MV-4-11 (cell line): Measurements from ENCODE around the gene SIPA1.

ENCODE experiments used
- DNase-seq: peaks from one replicate; lab custom pipeline; 2025; lab: John Stamatoyannopoulos, UW

Gene SIPA1

DNA sequence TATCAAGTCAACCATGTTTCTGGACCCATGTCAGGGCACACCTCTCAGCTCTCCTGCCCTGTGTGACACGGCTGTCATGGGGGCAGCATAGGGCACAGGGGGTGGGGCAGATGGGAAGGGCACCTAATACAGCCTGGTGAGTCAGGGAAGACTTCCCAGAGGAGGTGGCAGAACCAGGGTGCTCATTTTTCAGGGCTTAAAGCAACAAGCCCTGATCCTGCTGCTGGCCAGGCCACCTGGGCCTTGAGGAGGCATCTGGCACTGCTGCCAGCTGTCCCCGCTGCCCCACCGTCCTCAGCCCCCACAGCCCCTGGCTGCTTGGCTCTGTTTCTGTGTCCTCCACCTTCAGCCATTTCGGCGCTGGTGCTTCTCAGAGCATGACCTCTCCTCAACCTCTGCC, 28.2 kb upstream of the SIPA1 start:
- DNase-seq: no peak

DNA sequence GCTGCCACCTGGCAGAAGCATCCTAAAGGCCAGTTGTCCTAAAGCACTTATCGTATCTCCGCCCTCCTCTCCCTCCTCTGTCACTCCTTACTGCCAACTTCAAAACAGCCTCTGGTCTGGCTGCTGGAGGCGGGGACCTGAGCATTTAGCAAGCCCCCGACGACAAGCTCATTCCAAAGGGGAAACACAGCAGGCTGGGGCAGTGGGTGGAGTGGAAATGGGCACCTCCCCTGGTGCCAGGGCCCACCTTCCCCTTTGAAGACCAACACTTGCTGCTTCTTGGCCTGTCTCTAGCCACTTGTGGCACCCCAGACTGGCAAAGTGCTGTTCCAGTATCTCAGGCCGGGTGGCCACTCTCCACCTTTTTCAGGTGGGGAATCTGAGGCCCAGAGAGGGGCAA, 27.5 kb upstream of the SIPA1 start:
- DNase-seq: no peak

DNA sequence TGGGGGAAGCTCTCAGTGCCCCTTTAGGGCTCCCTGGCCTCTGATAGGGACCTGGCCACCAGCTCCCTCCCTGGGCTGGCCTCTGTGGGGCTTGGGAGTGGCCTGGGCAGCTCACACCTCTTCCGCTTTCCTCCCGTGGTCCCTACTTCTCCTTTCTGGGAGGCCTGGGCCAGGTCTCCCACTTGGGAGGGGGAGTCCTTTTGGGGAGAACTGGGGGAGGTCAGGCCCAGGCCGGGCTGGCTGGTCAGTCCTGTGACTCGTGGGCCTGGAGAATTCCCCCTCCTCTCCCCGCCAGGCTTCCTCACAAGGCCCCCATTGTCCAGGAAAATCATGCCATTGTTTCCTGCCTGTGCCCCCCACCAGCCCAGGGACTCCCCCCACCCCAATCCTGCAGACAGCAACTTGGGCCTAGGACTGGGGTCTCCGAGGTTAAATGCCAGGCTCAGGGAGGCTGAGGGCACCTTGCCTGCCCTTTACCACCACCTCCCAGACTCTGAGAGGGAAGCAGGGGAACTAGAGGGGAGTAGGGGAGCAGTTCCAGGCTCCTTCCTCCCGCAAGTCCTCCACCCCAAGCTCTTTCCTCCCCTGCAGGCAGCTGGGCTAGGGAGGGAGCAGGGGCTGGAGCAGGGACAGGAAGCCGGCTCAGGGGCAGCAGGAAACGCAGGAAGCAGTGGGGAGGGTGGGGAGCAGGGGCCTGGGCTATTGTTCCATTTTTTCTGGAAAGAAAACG, 26.7 kb upstream of the SIPA1 start:
- peak; percentile 68 for DNase-seq

DNA sequence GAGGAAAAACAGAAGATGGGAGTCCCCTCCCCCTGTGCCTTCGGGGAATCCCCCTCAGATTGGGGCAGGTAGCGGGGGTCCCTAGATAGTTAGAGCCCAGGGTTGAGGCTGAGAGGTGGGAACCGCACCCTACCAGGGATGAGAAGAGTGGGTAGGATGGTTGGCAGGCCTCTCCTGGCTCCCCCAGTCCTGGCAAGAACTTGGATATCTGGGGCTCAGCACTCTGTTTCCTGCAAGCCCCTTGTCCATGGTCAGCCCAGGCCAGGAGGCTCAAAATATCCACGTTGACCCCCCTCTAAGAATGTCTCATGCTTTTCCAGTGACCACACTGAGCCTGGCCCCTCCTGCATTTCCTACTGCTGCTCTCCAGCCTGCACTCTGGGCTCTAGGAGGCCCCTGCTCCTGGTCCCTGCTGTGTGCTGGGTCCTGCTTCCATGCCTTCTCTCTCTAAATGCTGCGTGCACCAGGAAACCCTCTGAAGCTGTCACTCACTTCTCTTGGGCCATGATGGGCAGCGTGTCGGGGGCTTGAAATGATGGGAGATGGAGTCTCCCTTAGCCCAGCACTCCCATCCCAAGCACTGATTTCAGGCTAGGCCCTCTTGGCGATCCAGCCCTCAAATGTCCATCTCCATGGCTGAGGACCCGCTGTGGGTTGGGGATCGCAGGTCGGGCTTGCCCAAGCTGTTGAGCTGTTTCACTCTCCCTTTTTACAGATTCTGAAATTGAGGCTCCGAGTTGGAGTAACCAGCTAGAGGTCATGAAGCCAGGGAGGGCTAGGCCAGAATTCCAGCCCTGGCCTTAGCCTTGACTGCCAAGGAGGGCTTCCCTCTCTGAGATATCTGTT, 25.9 kb upstream of the SIPA1 start:
- DNase-seq: no peak

DNA sequence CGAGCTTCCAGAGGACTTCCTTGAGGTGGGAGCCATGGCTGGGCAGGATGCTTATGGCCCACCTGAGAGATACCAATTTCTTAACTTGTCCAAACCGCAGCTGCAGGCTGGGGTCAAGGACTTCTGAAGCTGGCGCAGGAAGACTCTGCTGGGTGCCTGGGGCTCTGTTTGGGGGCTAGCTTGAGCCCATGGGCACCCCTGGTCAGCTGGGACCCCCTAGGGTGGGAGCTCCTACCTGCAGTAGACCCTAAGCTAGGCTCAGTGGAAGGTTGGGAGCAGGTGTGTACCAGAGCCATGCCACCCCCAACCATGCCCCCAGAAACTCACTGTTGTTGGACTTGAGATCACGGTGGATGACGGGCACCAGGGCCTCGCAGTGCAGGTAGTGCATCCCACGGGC, 25.2 kb upstream of the SIPA1 start:
- no peak for DNase-seq

DNA sequence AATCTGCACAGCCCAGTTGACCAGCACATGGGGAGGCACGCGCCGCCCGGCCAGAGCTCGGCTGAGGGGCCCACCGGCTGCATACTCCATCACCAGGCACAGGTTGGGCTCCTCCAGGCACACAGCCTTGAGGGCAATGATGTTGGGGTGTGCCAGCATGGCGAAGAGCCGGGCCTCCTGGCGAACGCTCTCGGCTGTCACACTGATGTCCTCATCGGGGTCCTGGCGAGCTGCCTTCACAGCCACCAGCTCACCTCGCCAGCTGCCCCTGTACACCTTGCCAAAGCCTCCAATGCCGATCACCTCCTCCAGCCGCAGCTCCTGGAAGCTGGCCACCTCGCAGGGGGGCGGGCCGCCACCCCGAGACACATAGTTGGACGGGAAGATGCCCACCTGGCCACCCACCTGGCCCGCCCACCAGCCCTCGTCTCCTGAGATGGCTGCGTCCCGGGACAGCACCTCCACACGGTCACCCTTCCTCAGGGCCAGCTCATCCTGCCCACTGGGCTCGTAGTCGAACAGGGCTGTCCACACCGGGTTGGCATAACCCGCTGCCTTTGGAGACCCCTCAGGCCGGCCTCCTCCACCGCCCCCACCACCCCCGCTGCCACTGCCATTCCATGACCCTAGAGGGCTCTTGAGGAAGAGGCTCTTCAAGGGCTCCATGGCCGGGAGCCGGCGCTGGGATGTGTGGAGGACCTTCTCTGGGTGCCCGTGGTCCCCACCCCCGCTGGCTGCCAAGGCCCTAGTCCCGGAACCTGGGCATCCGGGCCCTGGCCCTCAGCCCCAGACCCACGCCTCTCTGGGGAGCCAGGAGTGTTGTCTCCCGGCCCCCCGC, 24.6 kb upstream of the SIPA1 start:
- DNase-seq: no peak

DNA sequence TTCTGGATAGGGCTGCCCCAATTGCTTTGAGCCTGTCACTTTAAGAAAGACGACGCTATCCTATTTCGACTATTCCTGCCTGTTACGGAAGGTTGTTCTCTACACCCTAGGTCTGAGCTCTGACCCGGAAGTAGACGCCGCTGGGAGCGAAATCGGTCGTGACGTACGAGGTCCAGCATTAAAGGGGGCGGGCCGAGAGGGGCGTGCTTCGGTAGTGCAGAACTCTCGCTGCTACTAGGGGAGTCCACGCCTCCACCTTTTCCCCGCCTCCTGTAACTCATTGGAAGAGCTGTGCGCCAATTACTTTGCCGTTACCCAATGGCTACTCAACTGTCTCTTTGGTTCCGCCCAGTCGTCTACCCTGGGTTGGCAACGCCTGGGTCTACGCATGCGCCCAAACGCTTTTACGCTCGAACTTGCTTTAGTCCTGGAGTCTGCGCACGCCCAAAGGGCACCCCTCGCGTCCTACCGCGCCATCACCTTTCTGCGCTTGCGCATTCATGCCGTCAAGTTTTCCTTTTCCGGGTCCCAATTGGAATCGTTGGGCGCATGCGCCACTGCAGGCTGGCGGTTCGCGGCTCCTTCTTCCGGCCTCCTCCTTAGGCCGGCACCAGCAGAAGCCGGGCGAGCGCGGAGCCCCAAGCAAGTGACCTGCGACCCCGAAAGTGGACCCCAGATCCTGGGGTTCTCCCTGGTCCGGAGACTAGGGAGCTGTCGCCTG, 22.5 kb upstream of the SIPA1 start, which contains the start of gene PCNX3:
PCNX3 (plus strand) TSS at position 548 of the 721 bp plus-strand sequence. CDS start 536 bp downstream, outside the sequence.
- DNase-seq: peak; percentile 100

DNA sequence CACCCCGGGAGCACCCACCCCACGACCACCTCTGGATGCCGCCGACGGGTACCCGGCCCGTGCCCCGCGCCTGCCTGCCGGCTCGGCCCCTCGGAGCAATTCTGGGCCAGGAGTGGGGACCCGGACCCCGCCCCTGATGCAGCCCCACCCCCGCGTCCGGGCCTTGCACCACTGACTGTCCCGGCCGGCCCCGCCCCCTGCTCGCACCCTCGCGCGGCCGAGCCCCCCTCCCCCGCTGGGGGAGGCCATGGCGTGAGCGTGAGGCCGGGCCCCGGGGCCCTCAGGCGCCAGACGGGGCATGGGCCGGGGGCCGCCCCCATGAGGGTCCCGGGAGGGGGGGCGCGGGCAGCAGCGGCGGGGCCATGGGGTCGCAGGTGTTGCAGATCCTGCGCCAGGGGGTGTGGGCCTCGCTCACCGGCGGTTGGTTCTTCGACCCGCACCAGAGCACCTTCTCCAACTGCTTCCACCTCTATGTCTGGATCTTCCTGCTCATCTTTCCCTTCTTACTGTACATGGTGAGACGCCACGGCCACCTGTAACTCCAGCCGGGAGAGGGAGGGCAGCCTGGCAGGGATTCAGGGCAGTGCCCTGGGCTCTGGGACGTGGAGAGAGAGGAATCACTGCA, 21.8 kb upstream of the SIPA1 start:
- no peak for DNase-seq

DNA sequence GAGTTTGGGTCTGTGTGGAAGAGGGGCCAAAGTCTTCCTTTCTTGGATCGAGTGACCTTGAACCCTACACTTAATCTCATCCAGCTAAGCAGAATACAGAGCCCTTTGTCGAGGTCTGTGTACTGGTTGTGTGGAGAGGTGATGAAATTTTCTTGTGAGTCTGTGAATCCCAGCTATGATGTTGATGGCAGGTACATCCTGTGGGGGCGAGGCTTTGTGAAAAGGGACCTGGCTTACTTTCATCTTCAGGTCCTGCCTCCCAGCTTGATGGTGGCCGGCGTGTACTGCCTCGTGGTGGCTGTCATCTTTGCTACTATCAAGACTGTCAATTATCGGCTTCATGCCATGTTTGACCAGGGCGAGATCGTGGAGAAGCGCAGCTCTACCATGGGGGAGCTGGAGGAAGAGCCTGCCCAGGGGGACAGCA, 21.3 kb upstream of the SIPA1 start:
- DNase-seq: no peak

DNA sequence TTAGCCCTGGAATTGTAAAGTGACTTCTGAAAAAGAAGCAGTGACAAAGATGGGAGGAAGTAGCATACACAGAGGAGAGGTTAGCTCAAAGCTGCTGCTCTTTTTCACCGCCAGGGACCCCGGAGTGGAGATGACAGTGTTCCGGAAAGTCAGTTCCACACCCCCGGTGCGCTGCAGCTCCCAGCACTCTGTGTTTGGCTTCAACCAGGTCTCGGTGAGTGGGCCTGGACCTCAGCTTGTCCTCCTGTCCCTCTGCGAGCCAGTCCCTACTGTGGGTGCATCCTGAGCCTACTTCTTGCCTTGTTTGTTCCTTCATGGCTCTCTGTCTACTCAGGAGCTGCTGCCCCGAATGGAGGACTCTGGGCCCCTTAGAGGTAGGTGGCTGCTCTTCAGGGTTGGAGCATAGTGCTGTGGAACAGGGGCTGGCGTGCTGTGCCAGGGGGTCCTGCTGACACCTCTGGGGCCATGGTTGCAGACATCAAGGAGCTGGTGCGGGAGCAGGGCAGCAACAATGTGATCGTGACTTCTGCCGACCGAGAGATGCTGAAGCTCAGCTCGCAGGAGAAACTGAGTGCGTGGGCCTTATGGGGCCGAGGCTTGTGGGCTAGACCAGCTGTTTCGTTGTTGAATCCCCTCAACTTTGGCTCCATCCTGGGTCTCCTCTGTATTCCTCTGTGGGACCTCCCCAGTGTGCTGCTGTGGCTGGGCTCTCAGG, 20.6 kb upstream of the SIPA1 start:
- no peak for DNase-seq

DNA sequence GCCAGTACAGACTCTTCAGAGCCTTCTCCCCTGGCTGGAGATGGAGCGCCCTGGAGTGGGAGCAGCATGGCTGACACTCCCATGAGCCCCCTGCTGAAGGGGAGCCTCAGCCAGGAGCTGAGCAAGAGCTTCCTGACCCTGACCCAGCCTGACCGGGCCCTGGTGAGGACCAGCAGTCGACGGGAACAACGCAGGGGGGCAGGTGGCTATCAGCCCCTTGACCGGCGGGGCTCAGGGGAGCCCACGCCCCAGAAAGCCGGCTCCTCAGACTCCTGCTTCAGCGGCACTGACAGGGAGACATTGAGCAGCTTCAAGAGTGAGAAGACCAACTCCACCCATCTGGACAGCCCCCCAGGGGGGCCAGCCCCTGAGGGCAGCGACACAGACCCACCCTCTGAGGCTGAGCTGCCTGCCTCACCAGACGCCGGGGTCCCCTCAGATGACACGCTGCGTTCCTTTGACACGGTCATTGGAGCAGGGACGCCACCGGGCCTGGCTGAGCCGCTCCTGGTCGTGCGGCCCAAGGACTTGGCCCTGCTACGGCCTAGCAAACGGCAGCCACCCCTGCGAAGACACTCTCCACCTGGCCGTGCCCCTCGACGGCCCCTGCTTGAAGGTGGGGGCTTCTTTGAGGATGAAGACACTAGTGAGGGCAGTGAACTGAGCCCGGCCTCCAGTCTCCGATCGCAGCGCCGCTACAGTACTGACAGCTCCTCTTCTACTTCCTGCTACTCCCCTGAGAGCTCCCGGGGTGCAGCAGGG, 19.7 kb upstream of the SIPA1 start:
- DNase-seq: no peak

DNA sequence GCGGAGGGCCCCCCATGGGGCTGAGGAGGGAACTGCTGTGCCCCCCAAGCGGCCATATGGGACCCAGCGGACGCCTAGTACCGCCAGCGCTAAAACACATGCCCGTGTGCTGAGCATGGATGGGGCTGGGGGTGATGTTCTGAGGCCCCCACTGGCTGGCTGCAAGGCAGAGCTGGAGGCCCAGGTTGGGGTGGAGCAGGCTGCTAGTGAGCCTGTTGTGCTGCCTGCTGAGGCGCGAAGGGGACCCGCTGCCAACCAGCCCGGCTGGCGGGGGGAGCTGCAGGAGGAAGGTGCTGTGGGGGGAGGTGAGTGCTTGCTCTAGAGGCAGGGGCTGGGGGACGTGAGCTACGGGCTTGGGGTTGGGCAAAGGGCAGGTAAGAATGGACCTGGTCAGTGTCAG, 19.1 kb upstream of the SIPA1 start:
- no peak for DNase-seq

DNA sequence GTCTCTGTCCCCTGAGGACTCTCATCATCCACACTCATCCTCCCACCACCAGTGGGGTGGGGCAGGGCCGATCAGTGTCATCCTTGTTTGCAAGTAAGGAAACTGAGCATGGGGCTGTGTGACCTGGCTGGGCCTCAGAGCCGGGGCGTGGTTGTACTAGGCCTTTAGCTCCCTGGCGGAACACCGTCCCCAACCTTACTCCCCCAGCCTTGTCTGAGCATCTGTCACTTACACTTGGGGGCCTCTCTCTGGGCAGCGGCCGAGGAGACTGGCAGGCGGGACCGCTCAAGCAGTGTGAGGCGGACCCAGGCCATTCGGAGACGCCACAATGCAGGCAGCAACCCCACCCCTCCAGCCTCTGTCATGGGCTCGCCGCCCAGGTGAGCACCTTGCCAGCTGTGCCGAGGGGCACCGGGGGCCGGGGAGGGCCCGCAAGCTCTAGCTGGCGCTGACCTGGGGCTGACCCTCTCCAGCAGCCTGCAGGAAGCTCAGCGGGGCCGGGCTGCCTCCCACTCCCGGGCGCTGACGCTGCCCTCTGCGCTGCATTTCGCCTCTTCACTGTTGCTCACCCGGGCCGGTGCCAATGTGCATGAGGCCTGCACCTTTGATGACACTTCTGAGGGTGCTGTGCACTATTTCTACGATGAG, 18.5 kb upstream of the SIPA1 start:
- no peak for DNase-seq

DNA sequence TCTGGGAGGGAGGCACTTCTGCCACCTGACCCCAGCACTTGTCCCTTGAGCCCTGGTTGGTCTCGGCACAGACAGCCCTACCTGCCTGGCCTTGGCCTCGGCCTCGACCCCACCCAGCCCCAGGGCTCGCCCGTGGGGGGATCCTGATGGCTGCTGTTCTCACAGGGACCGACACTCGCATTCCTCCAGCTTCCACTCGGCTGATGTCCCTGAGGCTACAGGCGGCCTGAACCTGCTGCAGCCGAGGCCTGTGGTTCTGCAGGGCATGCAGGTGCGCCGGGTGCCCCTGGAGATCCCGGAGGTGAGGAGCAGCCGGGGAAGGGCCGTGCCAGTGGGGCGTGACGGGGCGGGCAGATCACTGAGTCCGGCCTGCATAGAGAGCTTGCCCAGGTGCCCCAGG, 17.2 kb upstream of the SIPA1 start:
- DNase-seq: no peak

DNA sequence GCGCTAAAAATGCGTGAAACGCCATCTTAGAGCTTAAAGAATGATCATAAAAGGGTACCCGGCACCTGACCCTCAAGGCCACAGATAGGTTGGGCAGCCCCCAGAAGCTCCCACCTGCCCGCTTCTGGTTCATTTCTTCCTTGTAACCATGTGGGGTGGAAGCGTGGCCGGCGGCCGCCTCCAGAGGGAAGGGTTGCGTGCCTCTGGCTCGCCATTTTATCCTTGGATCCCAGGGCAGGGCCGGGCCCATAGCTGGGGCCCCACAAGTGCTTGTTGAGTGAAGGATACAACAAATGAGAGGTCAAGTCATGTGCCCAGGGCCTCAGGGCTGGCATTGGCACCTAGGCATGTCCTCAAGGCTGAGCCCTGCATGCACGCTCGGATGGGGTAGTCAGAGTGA, 16.4 kb upstream of the SIPA1 start:
- no peak for DNase-seq

DNA sequence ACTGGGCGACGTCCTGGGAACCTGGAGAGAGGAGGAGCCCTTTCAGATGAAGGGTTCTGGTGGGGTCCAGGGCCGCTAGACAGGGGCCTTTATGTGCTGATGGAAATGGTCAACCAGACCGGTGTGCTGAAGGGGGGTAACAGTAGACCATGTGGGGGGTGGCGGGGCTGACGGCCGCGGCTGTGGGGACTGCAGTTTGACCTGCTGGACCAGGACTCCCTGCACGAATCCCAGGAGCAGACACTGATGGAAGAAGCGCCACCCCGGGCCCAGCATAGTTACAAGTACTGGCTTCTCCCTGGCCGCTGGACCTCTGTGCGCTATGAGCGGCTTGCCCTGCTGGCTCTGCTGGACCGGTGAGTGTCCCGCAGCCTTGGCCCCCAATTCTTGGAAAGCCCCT, 15.9 kb upstream of the SIPA1 start:
- DNase-seq: no peak

DNA sequence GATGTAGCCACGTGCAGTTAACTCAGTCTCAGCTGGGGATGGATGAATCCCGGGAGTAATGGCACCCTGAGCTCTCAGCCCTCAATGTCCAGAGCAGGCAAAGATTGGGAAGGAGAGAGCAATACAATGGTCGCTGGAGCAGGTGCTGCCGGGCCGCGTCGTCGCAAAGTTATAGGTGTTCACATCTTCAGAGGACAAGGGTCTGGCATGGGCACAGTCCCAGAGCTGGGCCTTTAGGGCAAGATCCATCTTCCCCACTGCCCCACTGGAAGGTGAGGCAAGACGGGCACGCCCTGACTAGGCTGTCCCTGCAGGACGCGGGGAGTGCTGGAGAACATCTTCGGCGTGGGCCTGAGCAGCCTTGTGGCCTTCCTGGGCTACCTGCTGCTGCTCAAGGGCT, 14.7 kb upstream of the SIPA1 start:
- DNase-seq: no peak

DNA sequence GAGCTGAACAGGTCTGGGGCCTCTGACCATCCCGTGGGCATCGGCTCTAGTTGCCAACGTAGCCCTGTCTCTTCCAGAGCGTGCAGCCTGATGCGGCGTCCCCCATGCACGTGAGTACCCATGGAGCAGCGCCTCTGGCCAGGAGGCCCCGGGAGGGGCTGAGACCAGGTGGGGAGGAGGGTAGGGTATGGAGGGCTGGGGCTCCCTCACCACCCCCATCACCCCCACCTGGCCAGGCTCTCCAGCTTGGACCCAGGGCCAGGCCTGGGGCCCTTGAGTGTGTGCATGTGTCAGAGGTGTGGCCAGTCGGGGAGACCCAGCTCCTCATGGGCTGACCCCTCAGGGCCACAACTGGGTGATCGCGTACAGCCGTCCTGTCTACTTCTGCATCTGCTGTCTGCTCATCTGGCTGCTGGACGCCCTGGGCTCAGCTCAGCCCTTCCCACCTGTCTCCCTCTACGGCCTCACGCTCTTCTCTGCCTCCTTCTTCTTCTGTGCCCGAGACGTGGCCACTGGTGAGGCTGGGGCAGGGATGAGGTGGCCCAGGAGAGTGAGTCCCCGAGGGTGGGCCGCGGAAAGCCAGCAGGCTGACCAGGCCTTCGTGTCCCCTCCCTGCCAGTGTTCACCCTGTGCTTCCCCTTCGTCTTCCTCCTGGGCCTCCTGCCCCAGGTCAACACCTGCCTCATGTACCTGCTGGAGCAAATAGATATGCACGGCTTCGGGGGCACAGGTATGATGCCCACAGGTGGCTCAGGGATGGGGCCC, 13.9 kb upstream of the SIPA1 start:
- no peak for DNase-seq
